Mesenchymal stem cell (in vitro differentiated cells and primary cell): ENCODE results near the gene MYOCD.

ENCODE experiments used
- DNase-seq: peaks from one replicate; pipeline ENCODE4 v3.0.0-alpha.2; 2013
- H2AFZ ChIP-seq: one replicate; pipeline ENCODE4 v1.6.1; 2013; ENCODE audit warnings: low read depth, mild to moderate bottlenecking, control low read depth, inconsistent platforms, low read length, moderate library complexity
- H2AK5ac ChIP-seq: 2 replicates; pipeline ENCODE4 v1.6.1; 2013; ENCODE audit warnings: low read length, moderate library complexity, mild to moderate bottlenecking, inconsistent platforms; ENCODE audit not compliant: severe bottlenecking
- H2BK120ac ChIP-seq: one replicate; pipeline ENCODE4 v1.6.1; 2013; ENCODE audit warnings: low read depth, mild to moderate bottlenecking, inconsistent platforms, low read length, moderate library complexity
- H2BK12ac ChIP-seq, 2 experiments: one replicate each; pipeline ENCODE4 v1.6.1; 2013; ENCODE audit warnings: inconsistent platforms in 2 of 2, low read length in 2 of 2, mild to moderate bottlenecking in 2 of 2, moderate library complexity in 2 of 2, control low read depth in 1 of 2
- H2BK15ac ChIP-seq: one replicate; pipeline ENCODE4 v1.6.1; 2013; ENCODE audit warnings: mild to moderate bottlenecking, low read depth, inconsistent platforms; ENCODE audit not compliant: poor library complexity, severe bottlenecking
- H2BK5ac ChIP-seq: 2 replicates; pipeline ENCODE4 v1.6.1; 2013; ENCODE audit warnings: low read depth, mild to moderate bottlenecking, low read length, control low read depth, inconsistent platforms; ENCODE audit not compliant: poor library complexity, severe bottlenecking
- H3K14ac ChIP-seq, 2 experiments: one replicate each; pipeline ENCODE4 v1.6.1; 2013; ENCODE audit warnings: inconsistent platforms in 2 of 2, low read length in 2 of 2, control low read depth in 1 of 2, mild to moderate bottlenecking in 1 of 2, moderate library complexity in 1 of 2
- H3K18ac ChIP-seq, 2 experiments: one replicate each; pipeline ENCODE4 v1.6.1; 2013; ENCODE audit warnings: inconsistent platforms in 2 of 2, low read length in 2 of 2, control low read depth in 1 of 2, low read depth in 1 of 2, mild to moderate bottlenecking in 1 of 2
- H3K23ac ChIP-seq, 2 experiments: one replicate each; pipeline ENCODE4 v1.6.1; 2013; ENCODE audit warnings: inconsistent platforms in 2 of 2, low read length in 2 of 2, mild to moderate bottlenecking in 2 of 2, moderate library complexity in 2 of 2, control low read depth in 1 of 2
- H3K27ac ChIP-seq: 2 replicates; pipeline ENCODE4 v1.5.1; 2013; ENCODE audit warnings: mild to moderate bottlenecking, moderate library complexity, low read length, control low read depth, inconsistent platforms; ENCODE audit not compliant: poor library complexity, severe bottlenecking
- H3K27me3 ChIP-seq, 2 experiments: 2 replicates each; pipeline versions ENCODE4 v1.6.1 to v1.7.0; 2013; ENCODE audit warnings: low read length in 2 of 2, mild to moderate bottlenecking in 2 of 2, moderate library complexity in 2 of 2, control low read depth in 1 of 2, inconsistent platforms in 1 of 2; ENCODE audit not compliant: control insufficient read depth in 1 of 2, insufficient read depth in 1 of 2
- H3K36me3 ChIP-seq, 2 experiments: 2 replicates each; pipeline versions ENCODE4 v1.6.1 to v1.7.0; 2013; ENCODE audit warnings: low read length in 2 of 2, control low read depth in 1 of 2, inconsistent platforms in 1 of 2, low read depth in 1 of 2, mild to moderate bottlenecking in 1 of 2; ENCODE audit not compliant: insufficient read depth in 2 of 2, control insufficient read depth in 1 of 2
- H3K4ac ChIP-seq, 2 experiments: one replicate each; pipeline ENCODE4 v1.6.1; 2013; ENCODE audit warnings: inconsistent platforms in 2 of 2, low read length in 2 of 2, mild to moderate bottlenecking in 2 of 2, moderate library complexity in 2 of 2, control low read depth in 1 of 2, low read depth in 1 of 2
- H3K4me1 ChIP-seq: 2 replicates; pipeline ENCODE4 v1.6.1; 2013; ENCODE audit warnings: low read depth, low read length, control low read depth; ENCODE audit not compliant: control insufficient read depth, insufficient read depth
- H3K4me2 ChIP-seq: 2 replicates; pipeline ENCODE4 v1.6.1; 2013; ENCODE audit warnings: low read length, mild to moderate bottlenecking, inconsistent platforms; ENCODE audit not compliant: poor library complexity, severe bottlenecking
- H3K4me3 ChIP-seq, 2 experiments: 2 replicates each; pipeline versions ENCODE4 v1.5.1 to v1.7.0; 2013; ENCODE audit warnings: low read length in 2 of 2, mild to moderate bottlenecking in 2 of 2, control low read depth in 1 of 2, low read depth in 1 of 2; ENCODE audit not compliant: insufficient read depth in 1 of 2
- H3K79me1 ChIP-seq: replicated peaks from 2 replicates; pipeline ENCODE4 v1.6.1; 2013; ENCODE audit warnings: mild to moderate bottlenecking, control low read depth, low read length, inconsistent platforms; ENCODE audit not compliant: poor library complexity, severe bottlenecking
- H3K9ac ChIP-seq: 2 replicates; pipeline ENCODE4 v1.7.0; 2013; ENCODE audit warnings: mild to moderate bottlenecking, low read length, moderate library complexity
- H3K9me3 ChIP-seq: 2 replicates; pipeline ENCODE4 v1.7.0; 2013; ENCODE audit warnings: mild to moderate bottlenecking, low read length; ENCODE audit not compliant: control insufficient read depth
- H4K8ac ChIP-seq: one replicate; pipeline ENCODE4 v1.6.1; 2013; ENCODE audit warnings: inconsistent platforms, mild to moderate bottlenecking, low read length, moderate library complexity
- H4K91ac ChIP-seq: one replicate; pipeline ENCODE4 v1.6.1; 2013; ENCODE audit warnings: mild to moderate bottlenecking, low read length, inconsistent platforms
- WGBS: methylation state at CpG from one replicate; pipeline ENCODE4 v1.1.7; 2013; ENCODE audit warnings: mixed read lengths; 5-methylcytosine and 5-hydroxymethylcytosine counted together

MYOCD gene

GRCh38 chr17:12737740-12738469 is 72.2 kb downstream of the MYOCD start:
- H3K4ac ChIP-seq, result no peak overlapping the region
- no peak overlapping the region for H3K18ac ChIP-seq
- peaks cover 0 to 25% of the 10 kb centered on the region in 2 experiments for H3K27me3 ChIP-seq
- H3K79me1 ChIP-seq, result no peaks in the 10 kb centered on the region
- H2BK15ac ChIP-seq, result no peak overlapping the region
- DNase-seq, result no peak
- H2BK120ac ChIP-seq, result no peak overlapping the region
- no peak overlapping the region for H3K4me2 ChIP-seq
- H4K91ac ChIP-seq, result no peak overlapping the region
- no peak overlapping the region for H2AFZ ChIP-seq
- H2BK5ac ChIP-seq, result no peak overlapping the region
- no peak overlapping the region for H3K4me3 ChIP-seq
- no peak overlapping the region for H2AK5ac ChIP-seq
- no peaks in the 10 kb centered on the region for H3K9me3 ChIP-seq
- WGBS, result 80% methylated on average over 4 of the region's 7 CpGs
- H2BK12ac ChIP-seq, result no peak overlapping the region
- H4K8ac ChIP-seq, result no peak overlapping the region
- no peak overlapping the region for H3K27ac ChIP-seq
- H3K36me3 ChIP-seq, result no peaks in the 10 kb centered on the region
- H3K4me1 ChIP-seq, result peaks cover 2% of the 10 kb centered on the region
- peak overlapping the region in 1 of 2 experiments; percentile 67 for H3K14ac ChIP-seq
- no peak overlapping the region for H3K23ac ChIP-seq
- H3K9ac ChIP-seq, result no peak overlapping the region

- no peak overlapping the region for H3K9ac ChIP-seq
- H3K36me3 ChIP-seq, result no peaks in the 10 kb centered on the region
- H2BK5ac ChIP-seq, result no peak overlapping the region
- H2BK120ac ChIP-seq, result no peak overlapping the region
- H3K4me1 ChIP-seq, result peaks cover 2% of the 10 kb centered on the region
- no peak overlapping the region for H4K91ac ChIP-seq
- H2AFZ ChIP-seq, result no peak overlapping the region
- H3K79me1 ChIP-seq, result no peaks in the 10 kb centered on the region
- peaks cover 0 to 25% of the 10 kb centered on the region in 2 experiments for H3K27me3 ChIP-seq
- H3K27ac ChIP-seq, result no peak overlapping the region
- WGBS, result 93% methylated on average over 2 of the region's 2 CpGs
- no peak overlapping the region for H2AK5ac ChIP-seq
- no peak overlapping the region for H2BK15ac ChIP-seq
- H2BK12ac ChIP-seq, result no peak overlapping the region
- H4K8ac ChIP-seq, result no peak overlapping the region
- H3K4me2 ChIP-seq, result no peak overlapping the region
- DNase-seq, result no peak
- H3K23ac ChIP-seq, result no peak overlapping the region
- H3K4me3 ChIP-seq, result no peak overlapping the region
- H3K9me3 ChIP-seq, result no peaks in the 10 kb centered on the region
- no peak overlapping the region for H3K18ac ChIP-seq
- H3K14ac ChIP-seq, result peak overlapping the region in 1 of 2 experiments; percentile 67
- no peak overlapping the region for H3K4ac ChIP-seq
Observed at GRCh38 chr17:12738624-12739023, 72.9 kb downstream of the MYOCD start.

- Histone ChIP-seq H4K8ac (no peak overlapping the region), H4K91ac (no peak overlapping the region), H3K79me1 (no peaks in the 10 kb centered on the region), H2BK5ac (no peak overlapping the region), H2BK15ac (no peak overlapping the region), H3K18ac (no peak overlapping the region), H3K4me1 (peaks cover 6% of the 10 kb centered on the region), H3K9me3 (no peaks in the 10 kb centered on the region), H3K4me3 (no peak overlapping the region), H2AFZ (no peak overlapping the region), H3K9ac (no peak overlapping the region), H2BK12ac (no peak overlapping the region), H3K27ac (no peak overlapping the region), H3K4me2 (no peak overlapping the region), H3K4ac (no peak overlapping the region), H3K36me3 (no peaks in the 10 kb centered on the region), H2BK120ac (no peak overlapping the region), H2AK5ac (no peak overlapping the region), H3K27me3 (peaks cover 0 to 25% of the 10 kb centered on the region in 2 experiments), H3K23ac (no peak overlapping the region), H3K14ac (no peak overlapping the region)
- DNase-seq, result no peak
- WGBS, result 83% methylated on average over 2 of the region's 4 CpGs
Observed at GRCh38 chr17:12739500-12739899, 73.8 kb downstream of the MYOCD start.

- H4K8ac ChIP-seq, result no peak overlapping the region
- DNase-seq, result no peak
- H3K23ac ChIP-seq, result no peak overlapping the region
- no peak overlapping the region for H3K14ac ChIP-seq
- no peak overlapping the region for H2BK5ac ChIP-seq
- H2AK5ac ChIP-seq, result no peak overlapping the region
- no peak overlapping the region for H2AFZ ChIP-seq
- H3K9me3 ChIP-seq, result no peaks in the 10 kb centered on the region
- peaks cover 0 to 13% of the 10 kb centered on the region in 2 experiments for H3K27me3 ChIP-seq
- no peak overlapping the region for H4K91ac ChIP-seq
- no peak overlapping the region for H3K18ac ChIP-seq
- no peak overlapping the region for H3K9ac ChIP-seq
- H2BK120ac ChIP-seq, result no peak overlapping the region
- WGBS, result 81% methylated on average over 3 of the region's 3 CpGs
- H3K4me2 ChIP-seq, result no peak overlapping the region
- no peak overlapping the region for H2BK15ac ChIP-seq
- H3K4me3 ChIP-seq, result no peak overlapping the region
- H3K4ac ChIP-seq, result no peak overlapping the region
- H3K79me1 ChIP-seq, result no peaks in the 10 kb centered on the region
- no peaks in the 10 kb centered on the region for H3K36me3 ChIP-seq
- no peak overlapping the region for H3K27ac ChIP-seq
- H3K4me1 ChIP-seq, result peaks cover 6% of the 10 kb centered on the region
- no peak overlapping the region for H2BK12ac ChIP-seq
Observed at GRCh38 chr17:12743046-12743445, 77.4 kb downstream of the MYOCD start.
